GM19035 (cell line): ENCODE measurements around the gene PPFIA1.
"Not testable (repeated sequence)": the region's sequence is repeated elsewhere in the genome, so short reads cannot be mapped to it uniquely, and the experiment has no call there.

Source experiments
- ATAC-seq: cut with Tn5 transposase; IDR thresholded peaks from one replicate; pipeline ENCODE4 v1.9.1; 2021; ENCODE audit not compliant: unreplicated experiment

The PPFIA1 gene

GRCh38 chr11:70387564-70387963 lies 117.1 kb downstream of the PPFIA1 start:
- ATAC-seq, result no peak

- no peak for ATAC-seq
Measured at GRCh38 chr11:70389201-70389600, 118.7 kb downstream of the PPFIA1 start.

DNA sequence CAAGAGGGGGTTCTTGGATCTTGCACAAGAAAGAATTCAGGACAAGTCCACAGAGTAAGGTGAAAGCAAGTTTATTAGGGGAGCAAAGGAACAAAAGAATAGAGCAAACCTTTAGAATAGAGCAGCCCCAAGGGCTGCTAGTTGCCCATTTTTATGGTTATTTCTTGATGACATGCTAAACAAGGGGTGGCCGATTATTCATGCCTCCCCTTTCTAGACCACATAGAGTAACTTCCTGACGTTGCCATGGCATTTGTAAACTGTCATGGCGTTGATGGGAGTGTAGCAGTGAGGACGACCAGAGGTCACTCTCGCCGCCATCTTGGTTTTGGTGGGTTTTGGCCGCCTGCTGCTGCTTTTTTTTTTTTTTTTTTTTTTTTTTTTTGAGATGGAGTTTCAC lies 120.4 kb downstream of the PPFIA1 start:
- not testable (repeated sequence) for ATAC-seq

DNA sequence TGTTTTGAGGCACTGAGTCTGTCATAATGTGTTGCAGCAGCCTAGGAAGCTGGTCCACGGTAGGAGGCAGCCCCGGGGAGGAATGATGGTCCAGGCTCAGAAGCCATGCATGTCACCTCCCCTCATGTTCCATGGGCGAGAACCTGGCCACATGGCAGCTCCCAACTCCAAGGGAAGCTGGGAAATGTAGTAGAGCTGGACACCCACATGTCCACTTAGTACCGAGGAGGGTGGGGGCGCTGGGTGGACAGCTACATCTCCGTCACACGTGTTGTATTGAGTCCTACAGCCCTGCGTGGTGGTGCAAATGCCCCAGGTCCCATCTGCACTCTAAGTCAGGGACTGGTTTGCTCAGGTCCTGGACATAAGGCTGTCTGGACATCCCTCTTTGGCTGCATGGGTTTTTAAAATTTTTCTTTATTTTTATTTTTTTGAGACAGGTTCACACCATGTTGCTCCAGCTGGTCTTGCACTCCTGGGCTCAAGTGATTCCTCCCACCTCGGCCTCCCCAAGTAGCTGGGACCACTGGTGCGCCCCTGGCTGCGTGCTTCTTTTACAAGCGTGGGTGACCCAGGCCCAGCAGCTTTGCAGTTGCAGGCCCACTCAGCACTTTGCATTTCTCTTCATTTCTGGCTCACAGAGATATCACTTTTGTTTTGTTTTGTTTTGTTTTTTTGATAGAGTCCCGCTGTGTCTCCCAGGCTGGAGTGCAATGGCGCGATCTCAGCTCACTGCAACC lies 123.9 kb downstream of the PPFIA1 start:
- ATAC-seq, result no peak

DNA sequence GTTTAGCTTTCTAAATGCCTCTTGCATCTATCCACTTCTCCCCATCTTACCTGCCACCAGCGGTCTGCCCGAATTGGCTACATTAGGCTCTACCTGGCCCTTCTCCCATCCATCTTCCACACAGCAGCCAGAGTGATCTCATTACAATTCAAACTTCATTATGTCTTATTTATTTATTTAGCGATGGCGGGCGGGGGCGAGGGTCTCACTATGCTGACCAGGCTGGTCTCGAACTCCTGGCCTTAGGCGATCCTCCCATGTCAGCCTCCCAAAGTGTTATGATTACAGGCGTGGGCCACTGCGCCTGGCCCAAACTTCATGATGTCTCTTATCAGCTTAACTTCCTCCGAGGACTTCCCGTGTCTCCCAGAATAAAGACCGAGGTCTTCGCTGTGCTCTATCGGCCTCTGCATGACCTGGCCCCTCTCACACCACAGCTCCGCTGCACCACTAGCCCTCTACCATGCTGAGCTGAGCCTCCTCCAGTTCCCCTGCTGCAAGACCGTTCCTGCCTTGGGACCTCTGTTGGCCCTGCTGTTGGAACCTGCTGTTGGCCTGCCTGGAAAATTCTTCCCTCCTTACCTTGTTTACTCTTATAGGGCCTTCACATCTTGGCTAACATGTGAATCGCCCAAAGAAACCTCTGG lies 127.0 kb downstream of the PPFIA1 start:
- no peak for ATAC-seq

GRCh38 chr11:70397983-70398833 lies 127.7 kb downstream of the PPFIA1 start, which contains the start of gene CTTN:
Gene CTTN, plus strand, starts transcription at chr11:70398529. Its CDS starts 8,769 bp downstream, at chr11:70407298.
- ATAC-seq, result peak; percentile 62

GRCh38 chr11:70398834-70399680 lies 128.6 kb downstream of the PPFIA1 start:
- ATAC-seq, result no peak

DNA sequence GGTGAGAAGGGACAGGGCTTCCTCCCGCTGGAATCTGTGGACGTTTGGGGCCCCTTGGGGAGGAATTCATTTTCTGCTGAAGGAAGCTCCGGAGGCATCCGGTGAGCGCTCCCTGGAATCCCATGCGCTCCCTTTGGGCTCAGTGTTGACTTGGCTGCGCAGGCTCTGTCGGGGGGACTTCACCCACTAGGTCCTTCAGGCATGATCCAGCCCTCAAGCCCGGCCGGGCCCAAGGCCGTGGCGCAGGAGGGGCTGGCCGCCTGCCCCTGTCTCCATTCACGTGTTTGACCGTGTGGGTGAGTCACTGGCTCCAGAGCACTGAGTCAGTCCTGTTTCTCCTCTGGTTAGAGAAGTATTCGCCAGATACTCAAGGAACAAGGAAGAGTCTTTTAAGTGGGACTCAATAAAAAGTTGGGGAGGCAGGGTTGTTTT lies 129.2 kb downstream of the PPFIA1 start:
- no peak for ATAC-seq

GRCh38 chr11:70400643-70401042 lies 130.2 kb downstream of the PPFIA1 start:
- no peak for ATAC-seq

DNA sequence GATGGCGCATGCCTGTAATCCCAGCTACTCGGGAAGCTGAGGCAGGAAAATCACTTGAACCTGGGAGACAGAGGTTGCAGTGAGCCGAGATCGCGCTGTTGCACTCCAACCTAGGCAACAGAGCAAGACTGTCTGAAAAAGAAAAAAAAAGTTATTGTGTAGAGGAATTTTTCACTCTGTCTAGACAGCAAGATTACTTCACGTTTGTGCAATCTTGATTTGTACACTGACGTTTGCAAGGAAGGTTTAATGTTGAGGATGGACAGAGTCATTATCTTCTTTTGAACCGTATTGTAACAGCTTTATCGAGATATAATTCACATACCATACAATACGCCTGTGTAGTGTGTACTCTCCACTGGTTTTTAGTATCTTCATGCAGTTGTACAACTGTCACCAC lies 131.5 kb downstream of the PPFIA1 start:
- ATAC-seq, result no peak

DNA sequence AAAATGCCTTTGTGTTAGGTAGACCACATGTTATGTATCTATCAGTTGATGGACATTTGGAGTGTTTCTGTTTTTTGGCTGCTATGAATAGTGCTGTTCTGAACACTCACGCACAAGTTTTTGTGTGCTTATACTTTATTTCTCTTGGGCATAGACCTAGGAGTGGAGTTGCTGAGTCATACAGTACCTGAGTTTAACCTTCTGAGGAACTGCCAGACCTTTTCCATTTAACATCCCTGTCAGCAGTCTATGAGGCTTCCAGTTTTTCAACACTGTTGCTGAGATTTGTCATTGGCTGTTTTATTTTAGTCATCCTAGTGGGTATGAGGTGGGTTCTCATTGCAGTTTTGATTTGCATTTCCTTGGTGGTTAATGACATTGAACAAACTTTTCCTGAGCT lies 132.2 kb downstream of the PPFIA1 start:
- no peak for ATAC-seq

DNA sequence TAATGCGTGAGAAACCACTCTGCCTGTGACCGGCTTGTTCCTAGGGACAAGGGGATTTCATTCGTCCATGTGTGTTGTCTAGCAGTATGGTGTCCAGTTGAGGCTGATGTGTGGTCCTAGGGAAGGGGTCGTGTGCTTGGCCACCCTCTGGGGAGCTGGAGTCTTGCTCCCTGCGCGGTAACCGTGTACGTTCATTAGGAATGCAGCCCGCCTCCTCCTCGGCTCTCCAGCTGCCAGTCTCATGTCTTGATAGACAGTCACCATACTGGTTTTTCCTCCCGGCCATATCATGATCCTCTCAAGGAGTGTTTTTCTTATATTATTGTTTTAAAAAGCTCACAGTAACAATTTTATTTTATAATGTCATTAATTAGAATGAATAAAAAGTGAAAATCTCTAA lies 133.8 kb downstream of the PPFIA1 start:
- no peak for ATAC-seq

DNA sequence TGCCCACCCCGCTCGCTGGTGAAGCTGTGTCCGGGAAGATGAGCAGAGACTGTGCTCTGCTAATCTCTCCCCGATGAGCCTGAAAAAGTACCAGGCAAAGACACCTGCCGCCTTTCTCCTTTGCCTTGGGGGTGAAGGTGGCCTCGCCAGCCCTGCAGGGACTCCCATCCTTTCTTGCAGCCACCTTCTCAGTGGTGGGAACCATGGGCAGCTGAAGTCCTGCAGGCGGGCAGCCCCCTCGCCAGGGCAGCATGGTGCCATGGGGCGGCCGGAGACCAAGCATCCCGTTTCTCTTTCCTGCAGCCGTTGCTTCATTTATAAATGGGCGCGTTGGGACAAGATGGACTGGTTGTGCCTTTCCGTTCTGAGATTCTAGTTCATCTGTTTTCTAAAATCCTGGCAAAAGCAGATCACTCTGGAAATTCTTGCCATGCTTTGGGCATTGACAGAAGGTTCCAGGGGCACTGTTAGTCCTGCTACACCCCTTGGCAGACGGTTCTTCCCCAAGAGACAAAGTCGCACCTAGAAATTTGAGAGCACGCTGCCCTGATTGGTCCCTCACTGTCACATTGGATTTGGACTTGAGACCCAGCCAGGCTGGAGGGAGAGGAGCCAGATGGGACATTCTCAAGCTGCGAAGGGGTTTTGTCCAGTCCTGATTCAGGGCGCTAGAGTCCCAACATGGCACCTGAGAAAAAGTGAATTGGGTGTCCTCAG lies 135.3 kb downstream of the PPFIA1 start:
- ATAC-seq, result no peak

GRCh38 chr11:70407121-70407520 lies 136.6 kb downstream of the PPFIA1 start:
- ATAC-seq, result no peak

GRCh38 chr11:70407814-70408213 lies 137.3 kb downstream of the PPFIA1 start:
- ATAC-seq, result no peak

- not testable (repeated sequence) for ATAC-seq
Measured at GRCh38 chr11:70408326-70408725, 137.8 kb downstream of the PPFIA1 start.

DNA sequence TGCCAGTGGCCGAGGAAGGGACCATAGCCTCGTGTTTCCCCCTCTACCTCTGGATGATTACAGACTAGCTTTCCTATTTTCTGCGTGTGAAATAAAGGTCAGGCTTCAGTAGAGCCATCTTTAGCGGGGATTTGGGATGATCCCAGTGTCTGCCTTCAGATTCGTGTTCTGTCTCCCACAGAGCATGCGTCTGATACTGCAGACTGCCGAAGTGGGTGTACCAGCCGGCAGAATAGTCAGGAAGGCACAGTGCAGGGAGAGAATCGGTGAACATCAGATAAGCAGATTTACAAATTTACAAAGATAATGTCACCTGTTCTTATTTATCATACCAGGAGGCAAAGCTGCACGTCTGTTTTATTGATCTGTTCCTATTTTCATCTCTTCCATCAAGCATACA lies 138.9 kb downstream of the PPFIA1 start:
- ATAC-seq, result no peak

GRCh38 chr11:70409871-70410270 lies 139.4 kb downstream of the PPFIA1 start:
- no peak for ATAC-seq

- ATAC-seq, result no peak
Measured at GRCh38 chr11:70410276-70411205, 140.1 kb downstream of the PPFIA1 start.
